Vagina (tissue), 2 donors: Measurements from ENCODE around the gene GGTA1.

ENCODE experiments used
- CTCF ChIP-seq, 3 experiments: fragments of 450-650 bp in 2 of 3; fragments of 200-600 bp in 1 of 3; sonication (generic) in 1 of 3; IDR thresholded peaks; one replicate each; pipeline ENCODE4 v1.5.1; 2017 to 2019; ENCODE audit warnings: antibody characterized with exemption in 3 of 3, mild to moderate bottlenecking in 2 of 3, moderate library complexity in 2 of 3
- POLR2A ChIP-seq, 2 donors: fragments of 450-650 bp; IDR thresholded peaks; one replicate each; pipeline ENCODE4 v1.6.1; 2017; ENCODE audit warnings: antibody characterized with exemption in 2 of 2, mild to moderate bottlenecking in 2 of 2, moderate library complexity in 2 of 2

GRCh38 chr9:121545875-121546423 is 46.3 kb upstream of the GGTA1 start:
- peak; percentile 95 to 97 (median 95) for TF ChIP-seq CTCF (IDR thresholded peaks at IDR 0.05)
- TF ChIP-seq POLR2A (IDR thresholded peaks at IDR 0.05), result no peak
